ENCODE results near the gene SLC16A13. TPM values are rescaled to one million over a fixed set of nuclear protein-coding genes. Genes with fewer than 3 reads are reported as not detected.
"Not testable (repeated sequence)": the region's sequence is repeated elsewhere in the genome, so short reads cannot be mapped to it uniquely, and the experiment has no call there.

Gene SLC16A13
- total RNA-seq, 1 donor from 2014 or later, result 0.82 TPM

GRCh38 chr17:7056386-7056785, 20.6 kb downstream of the SLC16A13 start:
- DNase-seq (ENCODE audit: low spot score in 2 of 2) (no peak), FAIRE-seq (no peak)

- DNase-seq (ENCODE audit: low spot score in 2 of 2), result no peak
- FAIRE-seq, result no peak
Observed at GRCh38 chr17:7058831-7059447, 23.1 kb downstream of the SLC16A13 start.

- DNase-seq (ENCODE audit: low spot score in 2 of 2) (no peak), FAIRE-seq (no peak)
Observed at GRCh38 chr17:7060165-7060891, 24.5 kb downstream of the SLC16A13 start.

GRCh38 chr17:7063518-7064094, 27.8 kb downstream of the SLC16A13 start:
- FAIRE-seq (no peak), DNase-seq (ENCODE audit: low spot score in 2 of 2) (no peak)

GRCh38 chr17:7064261-7064660, 28.4 kb downstream of the SLC16A13 start:
- DNase-seq (ENCODE audit: low spot score in 2 of 2), result no peak
- FAIRE-seq, result no peak

GRCh38 chr17:7067198-7067597, 31.4 kb downstream of the SLC16A13 start:
- FAIRE-seq, result no peak
- no peak for DNase-seq (ENCODE audit: low spot score in 2 of 2)

GRCh38 chr17:7068268-7068667, 32.5 kb downstream of the SLC16A13 start:
- FAIRE-seq, result no peak

GRCh38 chr17:7070712-7071111, 34.9 kb downstream of the SLC16A13 start:
- FAIRE-seq (no peak), DNase-seq (ENCODE audit: low spot score in 2 of 2) (no peak)

More at GRCh38 chr17:7068268-7068667, 32.5 kb downstream of the SLC16A13 start:
- DNase-seq (ENCODE audit: low spot score in 2 of 2), result no peak

GRCh38 chr17:7072406-7072805, 36.6 kb downstream of the SLC16A13 start:
- FAIRE-seq (no peak), DNase-seq (ENCODE audit: low spot score in 2 of 2) (no peak)

GRCh38 chr17:7074931-7075330, 39.1 kb downstream of the SLC16A13 start:
- FAIRE-seq, result no peak
- DNase-seq (ENCODE audit: low spot score in 2 of 2), result no peak

- FAIRE-seq (no peak), DNase-seq (ENCODE audit: low spot score in 2 of 2) (no peak)
Observed at GRCh38 chr17:7077911-7078546, 42.2 kb downstream of the SLC16A13 start.

- no peak for FAIRE-seq
- DNase-seq (ENCODE audit: low spot score in 2 of 2), result no peak
Observed at GRCh38 chr17:7078711-7079110, 42.9 kb downstream of the SLC16A13 start.

- DNase-seq (ENCODE audit: low spot score in 2 of 2) (no peak), FAIRE-seq (no peak)
Observed at GRCh38 chr17:7079581-7080455, 44.0 kb downstream of the SLC16A13 start, which contains the start of gene CLEC10A. Gene CLEC10A, minus strand, starts transcription at chr17:7080251. Its CDS starts 1,439 bp downstream, at chr17:7078812.

- DNase-seq (ENCODE audit: low spot score in 2 of 2), result no peak
- FAIRE-seq, result no peak
Observed at GRCh38 chr17:7080456-7081041, 44.7 kb downstream of the SLC16A13 start.

- DNase-seq (ENCODE audit: low spot score in 2 of 2) (no peak), FAIRE-seq (no peak)
Observed at GRCh38 chr17:7081341-7082062, 45.7 kb downstream of the SLC16A13 start.

GRCh38 chr17:7083592-7083991, 47.8 kb downstream of the SLC16A13 start:
- FAIRE-seq (no peak), DNase-seq (ENCODE audit: low spot score in 2 of 2) (no peak)

- FAIRE-seq (no peak), DNase-seq (ENCODE audit: low spot score in 2 of 2) (no peak)
Observed at GRCh38 chr17:7084088-7084487, 48.3 kb downstream of the SLC16A13 start.

GRCh38 chr17:7088442-7088841, 52.6 kb downstream of the SLC16A13 start:
- not testable (repeated sequence) for DNase-seq (ENCODE audit: low spot score in 2 of 2); FAIRE-seq

- not testable (repeated sequence) for DNase-seq (ENCODE audit: low spot score in 2 of 2); FAIRE-seq
Observed at GRCh38 chr17:7089570-7089969, 53.8 kb downstream of the SLC16A13 start.
